ENCODE results near the gene GET4.

The GET4 gene

DNA sequence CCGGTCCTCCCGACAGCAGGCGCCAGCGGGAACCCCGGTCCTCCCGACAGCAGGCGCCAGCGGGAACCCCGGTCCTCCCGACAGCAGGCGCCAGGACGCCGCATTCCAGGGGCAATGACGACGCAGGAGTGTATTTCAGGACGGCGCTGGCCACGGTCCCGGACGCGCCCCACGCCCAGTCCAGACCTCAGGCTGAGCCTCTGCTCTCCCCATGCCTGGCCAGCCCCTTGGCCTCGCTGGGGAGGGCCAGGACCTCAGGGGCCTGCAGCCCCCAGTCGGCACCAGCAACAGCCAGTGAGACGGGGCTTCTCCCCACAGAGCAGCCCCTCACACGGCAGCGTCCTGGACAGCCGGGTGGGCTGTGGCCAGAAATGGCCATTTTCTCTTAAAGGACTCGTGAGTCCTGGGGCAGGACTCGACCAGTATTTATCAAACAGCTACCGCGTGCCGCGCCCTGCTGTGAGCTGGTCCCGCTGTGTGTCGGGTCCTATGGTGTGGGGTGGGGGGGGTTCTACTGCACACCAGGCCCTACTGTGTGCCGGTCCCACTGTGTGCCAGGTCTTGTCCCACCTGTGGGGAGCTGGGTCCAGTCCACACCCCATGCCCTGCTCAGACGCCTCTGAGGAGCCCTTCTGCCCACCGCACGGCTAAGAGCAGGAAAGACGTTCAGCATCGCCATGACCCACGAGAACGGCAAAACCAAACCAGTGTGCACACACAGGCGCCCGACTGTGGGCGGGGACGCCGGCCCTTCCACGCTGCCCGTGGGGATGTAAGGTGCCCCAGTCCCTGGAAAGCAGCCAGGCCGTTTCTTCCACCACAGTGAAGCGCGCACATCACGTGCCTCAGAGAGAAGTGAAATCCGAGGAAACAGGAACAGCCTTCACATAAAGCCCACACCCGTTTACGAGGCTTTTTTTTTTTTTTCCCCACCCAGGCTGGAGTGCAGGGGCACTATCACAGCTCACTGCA lies 33.3 kb downstream of the GET4 start:
- H3K4me3 ChIP-seq (ENCODE audit: low read depth, low read length) = peak overlapping the region; percentile 7
- DNase-seq (ENCODE audit: low read depth) = no peak

DNA sequence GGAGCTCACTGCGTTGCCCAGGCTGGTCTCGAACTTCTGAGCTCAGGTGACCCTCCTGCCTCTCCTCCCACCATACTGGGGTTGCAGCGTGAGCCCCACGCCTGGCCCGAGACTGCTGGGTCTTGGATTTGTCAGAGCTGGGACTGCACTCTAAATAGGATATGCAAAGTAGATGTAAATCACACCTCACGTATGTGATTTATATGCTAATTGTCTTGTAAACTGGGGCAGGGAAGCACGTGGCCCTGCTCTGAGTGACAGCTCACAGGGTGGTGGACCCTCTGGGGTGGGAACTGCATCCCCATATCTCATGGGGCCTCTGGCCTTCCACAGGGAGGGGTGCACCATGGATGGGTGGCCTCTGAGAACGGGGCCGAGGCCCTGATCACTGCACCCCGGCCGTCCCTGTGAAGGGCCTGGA lies 34.1 kb downstream of the GET4 start:
- no peak for DNase-seq (ENCODE audit: low read depth)
- H3K4me3 ChIP-seq (ENCODE audit: low read depth, low read length) = no peak overlapping the region

DNA sequence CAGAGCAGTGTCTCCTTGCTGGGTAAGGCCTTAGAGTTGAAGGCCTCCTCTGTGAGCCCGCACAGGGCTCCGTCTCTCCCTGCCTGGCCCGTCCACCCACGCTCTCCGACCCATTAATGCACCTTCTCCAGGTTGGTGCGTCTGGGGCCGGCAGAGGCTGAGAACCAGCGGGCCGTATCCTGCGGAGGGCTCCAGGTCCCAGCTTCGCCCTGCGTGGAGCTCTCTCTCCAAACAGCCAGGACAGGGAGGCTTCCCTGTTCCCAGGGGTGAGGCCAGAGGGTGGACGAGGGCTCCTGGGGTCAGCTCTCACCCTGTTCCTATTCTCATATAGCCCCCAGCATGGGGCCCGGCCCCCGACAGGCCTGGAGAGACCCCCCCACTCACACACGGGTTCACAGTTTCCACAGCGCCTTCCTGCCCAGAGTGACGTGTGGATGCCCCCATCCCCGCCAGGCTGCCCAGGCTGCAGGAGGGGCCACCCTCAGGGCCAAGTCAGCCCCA lies 34.6 kb downstream of the GET4 start:
- no peak overlapping the region for H3K4me3 ChIP-seq (ENCODE audit: low read depth, low read length)
- DNase-seq (ENCODE audit: low read depth) = no peak

DNA sequence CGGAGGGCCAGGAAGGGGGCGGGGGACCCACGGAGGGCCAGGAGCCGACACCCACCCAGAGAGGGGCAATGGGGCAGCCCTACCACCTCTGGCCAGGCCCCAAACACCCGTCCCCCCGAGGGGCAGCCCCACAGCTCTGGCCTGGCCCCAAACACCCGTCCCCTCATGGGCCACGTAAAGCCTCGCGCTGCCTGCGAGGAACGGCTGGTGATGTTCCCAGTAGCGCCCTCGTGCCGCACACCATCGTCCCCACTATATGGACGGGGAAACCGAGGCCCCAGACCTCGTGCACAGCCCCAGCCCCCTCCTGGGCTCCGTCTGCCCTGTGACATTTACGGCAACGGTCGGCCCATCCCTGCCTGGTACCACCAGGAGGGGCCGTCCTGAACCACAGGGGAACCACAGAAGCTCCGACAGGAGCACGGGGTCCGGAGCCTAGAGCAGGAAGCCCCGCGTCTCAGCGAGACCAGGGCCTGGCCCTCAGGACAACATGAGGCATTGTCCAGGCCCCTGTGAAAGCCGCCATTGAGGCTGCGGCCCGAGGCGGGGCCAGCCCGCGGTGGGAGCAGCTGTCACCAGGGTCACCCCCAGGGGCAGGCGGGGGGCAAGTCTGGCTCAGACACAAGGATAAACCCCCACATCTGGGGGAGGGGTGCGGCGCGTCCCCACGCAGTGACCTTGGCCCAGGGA lies 35.6 kb downstream of the GET4 start:
- no peak for DNase-seq (ENCODE audit: low read depth)
- H3K4me3 ChIP-seq (ENCODE audit: low read depth, low read length) = no peak overlapping the region

DNA sequence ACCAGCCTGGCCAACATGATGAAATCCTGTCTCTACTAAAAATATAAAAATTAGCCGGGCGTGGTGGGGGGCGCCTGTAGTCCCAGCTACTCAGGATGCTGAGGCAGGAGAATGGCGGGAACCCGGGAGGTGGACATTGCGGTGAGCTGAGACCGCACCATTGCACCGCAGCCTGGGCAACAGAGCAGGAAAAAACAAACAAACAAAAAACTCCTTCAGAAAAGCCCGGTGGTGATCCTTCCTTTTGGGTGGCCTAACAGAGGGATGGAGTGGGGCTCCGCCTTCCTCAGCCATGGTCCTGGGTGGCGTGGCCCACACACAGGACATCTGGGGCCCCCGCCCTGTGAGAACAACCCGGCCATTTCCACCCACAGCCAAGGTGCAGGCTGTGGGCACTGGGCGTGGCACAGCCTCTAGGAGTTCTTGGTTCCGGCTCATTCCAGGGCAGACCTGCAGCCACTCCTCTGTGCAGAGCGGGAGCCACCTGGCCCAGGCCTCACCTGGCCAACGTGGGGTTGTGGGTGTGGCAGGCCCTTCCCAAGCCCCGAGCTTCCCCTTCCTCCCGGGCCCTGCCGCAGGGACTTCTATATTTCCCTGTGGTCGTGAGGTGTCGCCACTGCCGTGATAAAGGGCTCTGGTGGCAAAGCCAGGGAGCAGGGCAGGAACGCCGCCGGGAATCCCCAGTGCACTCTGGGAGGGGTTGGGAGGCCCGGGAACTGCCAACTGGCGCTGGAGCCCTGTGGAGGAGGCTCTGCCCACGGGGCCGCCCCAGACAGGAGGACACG lies 37.6 kb downstream of the GET4 start:
- no peak overlapping the region for H3K4me3 ChIP-seq (ENCODE audit: low read depth, low read length)
- DNase-seq (ENCODE audit: low read depth) = no peak

DNA sequence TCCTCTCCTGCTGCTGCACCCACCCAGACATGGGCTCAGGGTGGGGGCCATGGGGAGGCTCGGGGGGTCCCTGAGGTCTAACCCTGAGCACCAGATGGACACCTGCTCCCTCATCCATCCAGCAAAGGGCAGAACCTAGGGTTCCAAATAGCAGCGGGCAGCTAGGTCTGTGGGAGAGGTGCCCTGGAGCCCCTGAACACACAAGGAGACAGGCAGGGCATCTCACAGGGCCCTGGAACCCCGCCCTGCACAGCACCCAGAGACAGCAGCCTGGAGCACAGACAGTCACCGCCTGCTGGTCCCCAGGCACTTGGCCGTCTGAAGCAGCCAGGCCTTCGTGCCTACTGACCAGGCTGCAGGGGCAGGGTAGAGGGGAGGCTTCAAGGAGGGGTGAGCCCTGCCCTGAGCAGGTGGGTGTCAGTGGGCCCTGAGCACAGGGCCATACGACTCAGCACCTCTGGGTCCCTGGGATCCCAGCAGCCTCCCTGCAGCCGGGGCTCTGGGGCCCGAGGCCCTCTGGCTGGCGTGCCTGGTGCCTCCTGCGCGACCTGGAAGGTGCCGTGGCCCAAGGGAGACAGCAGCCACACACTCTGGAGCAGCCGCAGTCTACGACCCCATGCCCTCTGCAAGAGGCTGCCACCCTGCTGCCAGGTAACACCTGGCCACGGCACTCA lies 38.3 kb downstream of the GET4 start:
- DNase-seq (ENCODE audit: low read depth) = no peak

DNA sequence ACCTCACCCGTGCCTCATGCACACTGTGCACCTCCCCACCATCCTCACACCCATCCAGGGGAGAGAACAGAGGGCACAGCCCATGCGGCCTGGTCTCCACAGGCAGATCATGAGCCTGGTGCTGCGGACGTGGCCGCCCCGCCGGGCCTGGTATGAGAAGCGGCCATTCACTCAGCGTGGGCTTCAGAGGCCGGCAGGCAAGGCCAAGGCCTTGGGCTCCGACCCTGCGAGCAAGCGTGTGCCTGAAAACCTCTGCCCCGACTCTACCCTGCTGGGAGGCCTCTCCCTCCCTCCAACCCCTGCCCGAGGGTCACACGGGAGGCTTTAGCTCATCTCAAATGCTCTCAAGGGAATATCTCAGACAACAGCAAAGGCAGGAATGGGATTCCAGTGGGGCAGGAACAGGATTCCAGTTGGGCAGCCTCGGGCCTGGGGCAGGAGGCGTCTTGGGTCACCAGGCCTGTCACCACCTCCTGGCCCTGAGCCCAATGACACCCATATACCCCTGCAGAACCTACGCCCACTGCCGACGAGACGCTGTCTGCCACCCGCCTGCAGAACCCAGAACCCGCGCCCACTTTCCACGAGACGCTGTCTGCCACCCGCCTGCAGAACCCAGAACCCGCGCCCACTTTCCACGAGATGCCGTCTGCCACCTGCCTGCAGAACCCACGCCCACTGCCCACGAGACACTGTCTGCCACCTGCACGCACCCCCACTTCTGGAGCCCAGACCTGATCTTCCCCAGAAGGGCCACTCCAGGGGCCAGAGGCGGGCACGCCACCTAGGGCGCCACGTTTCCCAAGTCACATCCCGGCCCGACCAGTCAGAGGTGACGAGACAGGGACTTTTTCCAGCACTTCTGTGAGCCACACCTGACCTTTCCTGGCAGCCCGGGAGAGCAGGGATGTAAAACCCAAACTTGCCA lies 39.2 kb downstream of the GET4 start:
- H3K4me3 ChIP-seq (ENCODE audit: low read depth, low read length) = no peak overlapping the region
- no peak for DNase-seq (ENCODE audit: low read depth)

More for the DNA sequence above, 38.3 kb downstream of the GET4 start:
- no peak overlapping the region for H3K4me3 ChIP-seq (ENCODE audit: low read depth, low read length)

DNA sequence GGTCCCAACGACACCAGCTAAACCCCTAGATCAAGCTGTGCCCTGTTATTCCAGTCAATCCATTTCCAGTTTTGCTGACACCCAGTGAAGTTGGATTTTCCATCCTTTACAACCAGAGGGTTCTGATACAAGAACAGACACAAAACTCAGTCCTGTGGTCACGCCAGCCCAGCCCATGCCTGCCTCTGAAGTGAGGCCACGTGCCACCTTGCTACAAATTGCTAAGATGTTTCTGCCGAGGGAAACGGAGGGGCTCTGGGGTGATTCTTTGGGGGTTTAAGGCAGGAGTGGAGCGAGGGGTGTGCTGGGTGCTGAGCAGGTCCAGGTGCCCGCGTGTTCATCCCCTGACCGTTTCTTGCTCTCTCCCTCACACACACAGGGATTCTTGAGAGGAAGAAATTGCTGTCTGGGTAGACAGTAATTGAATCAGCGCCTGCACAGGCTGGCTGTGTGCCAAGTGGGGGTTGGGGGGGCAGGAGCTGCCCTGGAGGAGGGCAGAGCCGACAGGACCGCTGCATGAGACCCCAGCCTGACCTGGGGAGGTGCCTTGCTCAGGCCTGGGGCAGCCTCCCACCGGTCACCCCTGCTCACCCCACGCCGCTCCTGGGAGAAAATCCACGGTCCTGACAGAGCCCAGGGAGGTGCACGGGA lies 40.1 kb downstream of the GET4 start:
- no peak for DNase-seq (ENCODE audit: low read depth)
- H3K4me3 ChIP-seq (ENCODE audit: low read depth, low read length) = no peak overlapping the region

DNA sequence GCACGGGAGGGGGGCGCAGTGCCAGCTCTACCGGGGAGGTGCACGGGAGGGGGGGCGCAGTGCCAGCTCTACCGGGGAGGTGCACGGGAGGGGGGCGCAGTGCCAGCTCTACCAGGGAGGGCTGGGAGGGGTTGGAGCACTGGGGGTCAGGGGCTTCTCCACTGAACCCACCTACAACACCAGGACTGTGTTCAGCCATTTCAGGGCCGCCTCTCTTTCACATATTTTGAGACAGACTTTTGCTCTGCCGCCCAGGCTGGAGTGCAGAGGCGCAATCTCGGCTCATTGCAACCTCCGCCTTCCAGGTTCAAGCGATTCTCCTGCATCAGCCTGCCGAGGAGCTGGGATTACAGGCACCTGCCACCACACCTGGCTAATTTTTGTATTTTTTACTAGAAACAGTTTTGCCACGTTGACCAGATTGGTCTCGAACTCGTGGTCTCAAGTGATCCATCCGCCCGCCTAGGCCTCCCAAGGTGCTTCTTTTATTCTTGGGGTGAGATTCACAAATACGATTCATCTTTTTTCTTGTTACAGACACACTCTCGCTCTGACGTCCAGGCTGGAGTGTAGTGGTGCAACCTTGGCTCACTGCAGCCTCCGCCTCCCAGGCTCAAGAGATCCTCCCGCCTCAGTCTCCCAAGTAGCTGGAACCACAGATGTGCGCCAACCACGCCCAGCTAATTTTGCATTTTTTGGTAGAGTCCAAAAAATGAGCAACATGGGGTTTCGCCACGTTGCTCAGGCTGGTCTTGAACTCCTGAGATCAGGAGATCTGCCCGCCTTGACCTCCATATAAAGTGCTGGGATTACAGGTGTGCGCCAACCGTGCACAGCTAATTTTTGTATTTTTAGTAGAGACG lies 41.1 kb downstream of the GET4 start:
- DNase-seq (ENCODE audit: low read depth) = no peak
- H3K4me3 ChIP-seq (ENCODE audit: low read depth, low read length) = no peak overlapping the region

DNA sequence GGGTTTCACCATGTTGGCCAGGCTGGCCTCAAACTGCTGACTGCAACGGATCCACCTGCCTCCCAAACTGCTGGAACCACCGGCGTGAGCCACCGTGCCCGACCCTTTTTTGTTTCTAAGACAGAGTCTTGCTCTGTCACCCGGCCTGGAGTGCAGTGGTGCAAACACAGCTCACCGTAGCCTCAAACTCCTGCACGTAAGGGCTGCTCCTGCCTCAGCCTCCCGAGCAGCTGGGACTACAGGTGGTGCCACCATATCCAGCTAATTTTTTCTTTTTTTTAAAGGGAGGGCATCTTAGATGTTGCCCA lies 41.7 kb downstream of the GET4 start:
- no peak overlapping the region for H3K4me3 ChIP-seq (ENCODE audit: low read depth, low read length)
- DNase-seq (ENCODE audit: low read depth) = no peak

DNA sequence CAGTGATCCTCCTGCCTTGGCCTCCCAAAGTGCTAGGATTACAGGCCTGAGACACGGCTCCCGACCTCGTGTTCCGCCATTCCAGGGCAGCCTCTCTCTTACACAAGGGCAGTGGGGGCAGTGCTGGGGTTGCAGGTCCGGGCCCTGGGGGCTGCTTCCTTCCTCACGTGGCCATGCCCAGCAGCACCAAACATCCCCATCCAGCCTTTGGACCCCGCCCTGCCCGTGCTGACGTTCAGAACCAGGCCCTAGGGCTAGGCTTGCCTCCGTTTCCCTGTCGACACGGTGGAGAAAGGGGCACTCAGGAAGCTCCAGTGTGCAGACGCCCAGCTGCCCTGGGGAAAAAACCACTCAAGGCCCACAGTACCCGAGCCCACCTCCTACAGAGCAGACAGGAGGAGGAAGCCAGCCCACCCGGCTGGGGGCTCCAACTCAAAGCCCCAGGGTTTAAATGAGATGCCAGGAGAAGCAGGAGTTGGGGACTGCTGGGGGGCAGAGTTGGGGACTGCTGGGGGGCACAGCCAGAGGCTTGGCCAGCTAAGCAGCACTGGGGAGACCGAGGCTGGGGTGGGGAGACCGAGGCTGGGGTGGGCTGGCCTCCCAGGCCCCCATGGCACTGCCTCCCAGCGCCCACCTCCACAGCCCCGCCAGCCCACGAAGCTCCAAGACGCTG lies 42.2 kb downstream of the GET4 start:
- no peak for DNase-seq (ENCODE audit: low read depth)
- H3K4me3 ChIP-seq (ENCODE audit: low read depth, low read length) = no peak overlapping the region

DNA sequence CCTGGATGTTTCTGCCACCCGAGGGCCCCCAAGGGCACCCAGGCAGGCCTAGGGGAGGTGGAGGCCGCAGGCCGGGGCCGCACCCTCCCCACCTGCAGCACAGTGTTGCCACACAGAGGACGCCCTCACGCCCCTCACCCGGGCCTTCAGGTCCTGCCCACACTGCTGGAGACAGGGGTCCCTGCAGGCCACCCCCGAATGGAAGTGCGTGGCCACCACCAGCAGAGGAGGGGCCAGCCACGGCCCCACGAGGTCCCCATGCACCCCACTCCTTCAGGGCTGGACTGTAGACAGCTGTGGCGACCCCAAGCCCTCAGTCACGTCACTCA lies 42.7 kb downstream of the GET4 start:
- DNase-seq (ENCODE audit: low read depth) = no peak
- H3K4me3 ChIP-seq (ENCODE audit: low read depth, low read length) = no peak overlapping the region

DNA sequence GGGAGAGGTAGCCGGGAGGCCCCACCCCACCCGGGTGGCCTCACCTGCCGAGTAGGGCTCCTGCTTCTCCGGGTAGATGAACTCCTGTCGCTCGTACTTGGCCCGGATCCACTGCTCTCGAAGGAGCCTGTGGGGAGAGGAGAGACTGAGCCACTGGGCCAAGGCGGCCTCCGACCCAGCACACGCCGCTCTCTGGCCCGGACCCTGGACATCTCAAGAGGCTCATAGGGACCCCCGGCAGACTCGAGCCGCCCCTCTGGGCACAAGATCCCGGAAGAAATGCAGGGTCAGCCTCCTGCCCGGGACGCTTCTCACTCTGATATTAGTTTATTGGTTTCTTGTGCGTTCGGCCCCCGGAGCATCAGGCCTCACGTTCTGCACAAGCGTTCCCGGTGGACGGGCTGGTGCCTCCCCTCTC lies 43.6 kb downstream of the GET4 start:
- DNase-seq (ENCODE audit: low read depth) = no peak
- H3K4me3 ChIP-seq (ENCODE audit: low read depth, low read length) = no peak overlapping the region

DNA sequence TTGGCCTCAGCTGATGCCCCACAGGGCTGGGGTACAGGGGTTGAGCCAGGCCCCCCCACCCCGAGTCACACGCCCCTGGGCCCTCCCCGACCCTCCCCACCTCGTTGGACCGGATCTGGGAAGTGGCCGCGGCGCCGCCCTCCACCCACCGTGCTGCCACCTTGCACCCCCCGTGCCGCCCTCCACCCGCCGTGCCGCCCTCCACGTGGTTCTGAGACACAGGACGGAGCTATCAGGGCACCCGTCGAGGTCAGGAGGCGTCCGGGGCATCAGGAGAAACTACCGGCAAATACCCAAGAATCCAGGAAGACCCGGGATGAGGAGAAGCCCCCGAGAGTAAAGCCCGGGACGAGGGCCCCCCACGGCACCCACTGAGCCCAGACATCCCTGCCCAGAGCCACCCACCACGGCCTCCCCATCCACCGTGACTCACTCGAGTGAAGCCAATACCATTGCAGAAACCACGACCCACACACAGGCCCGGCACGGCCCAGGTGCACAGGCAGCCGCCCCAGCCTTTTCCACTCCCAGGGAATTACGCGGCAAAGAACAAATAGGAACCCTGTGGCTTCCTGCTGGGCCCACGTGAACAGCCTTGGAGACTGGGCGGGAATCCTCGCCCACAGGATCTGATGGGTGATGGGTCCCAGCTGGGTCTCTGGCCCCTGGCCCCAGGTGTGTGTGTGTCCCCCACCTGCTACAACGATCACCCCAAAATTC lies 44.2 kb downstream of the GET4 start:
- no peak for DNase-seq (ENCODE audit: low read depth)
- no peak overlapping the region for H3K4me3 ChIP-seq (ENCODE audit: low read depth, low read length)

DNA sequence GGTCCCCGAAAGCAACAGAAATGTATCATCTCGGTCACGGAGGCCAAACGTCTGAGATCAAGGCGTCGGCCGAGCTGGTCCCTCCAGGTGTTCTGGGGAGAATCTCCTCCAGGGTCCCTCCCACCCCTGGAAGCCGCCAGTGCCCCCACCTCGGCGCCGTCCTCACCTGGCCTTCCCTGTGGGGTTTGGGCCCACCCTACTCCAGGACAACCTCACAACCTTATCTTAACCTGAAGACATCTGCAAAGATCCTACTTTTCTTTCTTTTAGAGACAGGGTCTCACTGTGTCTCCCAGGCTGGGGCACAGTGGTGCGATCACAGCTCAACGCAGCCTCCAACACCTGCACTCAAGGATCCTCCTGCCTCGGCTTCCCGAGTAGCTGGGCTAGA lies 44.7 kb downstream of the GET4 start:
- no peak for DNase-seq (ENCODE audit: low read depth)
- no peak overlapping the region for H3K4me3 ChIP-seq (ENCODE audit: low read depth, low read length)

Measured in skeletal muscle cell (primary cell).